Activated CD4-positive, CD25-positive, alpha-beta regulatory T cell treated with anti-CD3 and anti-CD28 coated beads, Interleukin-2, amount 50 U/mL, for 16 hours (primary cell): ENCODE measurements around the gene CYSLTR1.
"Not testable (repeated sequence)": the region's sequence is repeated elsewhere in the genome, so short reads cannot be mapped to it uniquely, and the experiment has no call there.

ENCODE experiments used
- DNase-seq: peaks from one replicate; pipeline ENCODE4 v3.0.0-alpha.2; 2020; ENCODE audit warnings: low read depth, low spot score

Gene CYSLTR1

DNA sequence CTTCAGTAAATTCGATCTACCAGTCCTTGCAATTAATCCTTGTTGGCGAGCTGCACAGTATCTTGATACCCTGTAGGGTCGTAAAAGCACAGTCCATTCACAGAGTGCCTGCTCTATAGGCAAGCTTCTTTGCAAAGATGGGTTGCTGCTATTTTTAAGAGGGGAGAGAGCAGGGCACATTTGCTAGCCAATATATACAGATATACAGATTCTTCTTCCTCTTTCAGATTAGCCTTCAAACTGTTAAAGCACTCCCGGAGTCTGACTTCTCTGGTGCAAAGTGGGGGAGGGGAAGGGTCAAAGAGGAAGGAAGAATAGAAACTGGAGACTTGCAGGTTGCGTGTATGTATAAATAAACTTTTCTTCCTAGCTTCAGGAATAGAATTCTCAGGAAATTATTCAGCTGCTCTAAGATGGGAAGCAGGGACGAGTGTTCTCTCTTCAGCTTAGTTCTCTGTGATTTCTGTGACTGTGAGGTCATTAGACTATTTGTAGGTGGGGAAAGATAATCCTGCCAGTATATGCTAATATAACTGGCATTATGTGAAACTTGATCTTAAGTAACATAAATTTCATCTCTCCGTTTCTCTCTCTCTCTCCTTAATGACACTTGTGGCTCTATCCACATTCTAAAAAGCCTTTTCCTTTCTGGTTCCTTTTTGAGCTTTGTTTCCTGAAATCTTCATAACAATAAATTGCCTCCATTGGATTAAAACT lies at the start of gene CYSLTR1:
CYSLTR1 (minus strand) TSS at position 242 of the 717 bp plus-strand sequence. CDS start 53,865 bp downstream, outside the sequence.
- no peak for DNase-seq

- no peak for DNase-seq
Measured at GRCh38 chrX:78377186-78377585, 49.8 kb upstream of the CYSLTR1 start.

- no peak for DNase-seq
Measured at GRCh38 chrX:78375894-78376293, 48.5 kb upstream of the CYSLTR1 start.

GRCh38 chrX:78366576-78366975 lies 39.2 kb upstream of the CYSLTR1 start:
- no peak for DNase-seq

GRCh38 chrX:78357342-78358055 lies 30.1 kb upstream of the CYSLTR1 start:
- DNase-seq: no peak

DNA sequence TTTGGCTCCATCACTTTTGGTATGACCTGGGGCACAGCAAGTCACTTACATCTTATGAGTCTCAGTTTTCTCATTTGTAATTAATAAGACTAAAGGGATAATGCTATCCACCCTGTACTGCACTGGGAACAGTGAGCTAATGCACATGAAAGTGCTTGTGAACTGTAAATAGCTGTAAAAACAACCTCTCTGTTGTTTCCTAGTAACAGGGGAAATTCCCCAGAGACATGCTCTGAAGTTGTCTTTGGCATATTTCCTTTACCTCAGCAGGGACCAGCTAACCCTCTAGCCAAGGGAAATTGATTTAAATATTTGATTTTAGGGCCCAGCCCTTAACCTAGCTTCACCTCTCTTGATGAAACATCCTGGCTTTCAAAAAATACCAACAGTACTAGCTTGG lies 6.1 kb upstream of the CYSLTR1 start:
- DNase-seq: no peak

DNA sequence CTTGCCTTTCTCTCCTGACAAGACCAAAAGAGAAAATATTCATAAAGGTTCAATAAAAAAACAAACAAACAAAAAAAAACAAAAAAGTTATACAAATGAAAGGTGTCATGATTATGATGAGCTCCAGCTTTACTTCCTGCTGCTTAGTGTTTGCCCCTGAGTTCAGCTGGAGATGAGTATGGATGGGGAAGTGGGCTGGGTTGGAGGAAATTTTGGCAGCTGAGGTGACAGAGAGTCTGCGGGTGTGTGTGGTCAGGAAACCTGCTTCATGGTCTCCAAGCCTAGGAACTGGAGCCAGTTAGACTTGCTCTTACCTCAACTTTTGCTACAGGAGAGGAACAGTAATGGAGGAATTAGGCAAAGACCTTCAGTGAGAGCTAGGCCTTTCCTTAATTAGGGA lies 4.3 kb upstream of the CYSLTR1 start:
- no peak for DNase-seq

DNA sequence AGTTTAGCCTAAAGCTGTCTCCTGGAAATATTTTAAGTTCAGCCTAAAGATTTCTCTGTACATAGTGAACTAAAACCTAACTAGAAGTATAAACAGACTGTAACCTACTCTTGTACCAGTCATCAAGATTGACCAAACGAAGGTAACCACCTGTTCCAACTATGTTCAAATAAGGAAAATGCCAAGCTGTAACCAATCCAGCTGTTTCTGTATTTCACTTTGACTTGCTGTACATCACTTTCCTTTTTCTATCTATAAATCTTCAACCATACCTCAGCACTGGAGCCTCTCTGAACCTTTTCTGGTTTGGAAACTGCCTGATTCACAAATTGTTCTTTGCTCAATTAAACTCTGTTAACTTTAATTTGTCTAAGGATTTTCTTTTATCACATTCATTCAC lies 3.1 kb upstream of the CYSLTR1 start:
- DNase-seq: no peak

DNA sequence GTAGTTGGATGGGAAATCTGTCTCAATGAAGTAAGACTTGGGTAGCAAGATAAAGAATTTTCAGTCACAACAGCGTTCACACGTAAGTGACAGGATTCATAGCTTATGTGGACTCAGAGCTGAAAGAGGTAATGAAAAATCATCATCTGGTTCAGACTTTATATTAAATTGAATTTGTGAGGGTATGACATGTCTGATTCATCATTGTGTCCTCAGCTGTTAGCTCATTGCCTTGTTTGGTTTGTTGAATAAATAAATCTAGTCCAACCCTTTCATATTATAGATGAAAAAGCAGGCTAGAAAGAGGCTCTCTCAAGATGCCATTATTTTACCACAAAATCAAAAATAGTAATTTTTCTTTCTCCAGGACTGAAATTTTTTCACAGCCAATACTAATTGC lies 2.7 kb upstream of the CYSLTR1 start:
- no peak for DNase-seq

- DNase-seq: no peak
Measured at GRCh38 chrX:78329486-78329885, 2.1 kb upstream of the CYSLTR1 start.

DNA sequence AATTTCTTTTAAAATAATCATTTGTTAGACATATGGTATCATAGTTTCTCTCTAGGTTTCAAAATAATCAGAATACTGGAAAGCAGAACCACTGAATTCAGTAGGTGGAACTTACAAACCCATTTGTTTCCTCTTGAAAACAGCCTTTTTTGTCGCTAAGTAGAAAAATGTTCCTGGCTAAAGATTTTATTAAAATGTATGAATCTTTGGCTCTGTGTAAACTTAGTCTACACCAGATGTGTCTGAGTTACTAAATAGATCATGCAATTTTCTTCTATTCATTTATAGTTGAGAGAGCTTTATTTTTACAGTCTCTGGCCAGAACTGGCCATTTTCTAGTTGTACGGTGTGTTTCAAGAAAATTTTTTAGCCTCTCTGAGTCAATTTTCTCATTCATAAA lies 1.0 kb downstream of the CYSLTR1 start:
- no peak for DNase-seq

DNA sequence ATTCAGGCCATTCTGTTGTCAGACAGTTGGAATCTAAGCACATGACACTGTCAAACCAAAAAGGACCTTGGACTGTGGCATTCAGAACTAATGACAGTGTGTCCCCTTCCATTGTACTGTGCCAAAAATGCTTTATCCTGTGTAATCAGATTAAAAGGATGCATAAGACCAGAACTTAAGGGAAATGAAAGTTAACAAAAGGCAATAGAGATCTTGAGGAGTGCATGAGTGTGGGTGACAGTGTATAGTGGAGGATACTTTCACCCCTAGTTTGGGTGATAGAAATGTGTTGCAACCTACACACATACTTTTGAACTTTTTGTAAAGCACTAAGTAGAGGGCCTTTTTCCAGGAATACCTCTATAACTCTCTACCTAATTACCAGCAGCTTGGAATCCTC lies 4.5 kb downstream of the CYSLTR1 start:
- no peak for DNase-seq

DNA sequence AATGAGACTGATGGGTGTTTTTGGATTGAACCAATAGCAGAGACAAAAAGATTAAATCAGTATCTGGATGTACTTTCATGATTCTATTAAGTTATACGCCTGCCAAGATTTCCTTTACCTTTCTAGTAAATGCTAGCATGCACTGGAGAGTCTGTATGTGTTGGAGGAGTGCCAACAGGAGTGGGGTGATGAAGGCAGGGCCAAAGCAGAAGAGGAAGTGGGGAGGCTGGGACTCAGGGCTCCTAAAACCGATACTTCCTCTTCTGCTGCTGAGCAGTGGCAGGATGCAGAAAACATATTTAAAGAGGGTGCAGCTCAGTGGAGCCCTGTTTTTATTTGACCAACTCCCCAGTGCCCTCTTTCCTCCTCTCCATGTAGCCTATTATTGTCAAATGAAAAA lies 5.6 kb downstream of the CYSLTR1 start:
- no peak for DNase-seq

DNA sequence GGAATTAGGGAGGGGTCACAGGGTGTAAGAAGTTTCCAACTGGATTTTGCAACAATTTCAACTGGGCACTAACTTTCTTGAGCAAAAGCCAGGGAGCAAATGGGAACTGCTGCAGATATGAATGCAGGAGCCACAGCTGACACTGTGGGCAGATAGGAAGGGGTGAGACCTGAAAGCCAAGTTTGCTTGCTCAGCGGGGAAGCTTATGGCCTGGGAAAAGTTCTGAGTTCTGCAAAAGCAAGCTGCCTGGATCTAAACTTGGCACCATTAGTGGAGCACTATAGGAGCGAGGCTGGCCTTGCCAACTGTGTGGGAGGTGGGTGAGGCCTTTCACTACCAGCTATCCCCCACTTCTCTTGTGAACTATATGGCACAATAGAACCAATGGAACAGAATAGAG lies 11.1 kb downstream of the CYSLTR1 start:
- no peak for DNase-seq

DNA sequence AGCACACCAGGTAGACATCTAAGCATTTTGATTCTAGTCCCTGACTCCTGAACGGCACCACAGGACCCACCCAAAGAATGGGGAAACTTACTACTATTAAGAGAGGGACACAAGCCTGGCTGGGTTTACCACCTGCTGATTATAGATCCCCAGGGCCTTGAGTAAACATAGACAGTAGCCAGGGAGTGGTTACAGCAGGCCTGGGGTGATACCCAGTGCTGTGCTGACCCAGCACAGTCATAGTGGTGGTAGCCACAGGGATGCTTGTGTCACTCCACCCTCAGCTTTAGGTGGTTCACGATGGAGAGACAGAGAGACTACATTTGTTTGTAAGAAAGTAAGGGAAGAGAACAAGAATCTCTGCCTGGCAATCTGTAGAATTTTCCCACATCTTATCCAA lies 11.7 kb downstream of the CYSLTR1 start:
- DNase-seq: no peak

DNA sequence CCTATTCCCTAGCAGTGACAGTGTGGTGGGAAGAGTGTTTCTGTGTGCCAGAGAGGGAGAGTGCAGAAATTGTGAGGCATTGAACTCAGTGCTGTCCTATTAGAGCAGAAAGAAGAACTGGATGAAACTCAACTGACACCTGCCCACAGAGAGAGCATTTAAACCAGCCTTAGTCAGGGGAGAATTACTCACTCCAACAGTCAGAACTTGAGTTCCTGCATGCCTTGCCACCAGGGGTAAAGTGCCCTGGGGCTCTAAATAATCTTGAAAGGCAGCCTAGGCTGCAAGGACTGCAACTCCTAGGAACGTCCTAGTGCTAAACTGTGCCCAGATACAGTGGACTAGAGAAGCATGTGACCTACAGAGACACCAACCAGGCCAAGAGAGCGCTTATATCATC lies 12.8 kb downstream of the CYSLTR1 start:
- DNase-seq: no peak

- DNase-seq: no peak
Measured at GRCh38 chrX:78313526-78313925, 13.9 kb downstream of the CYSLTR1 start.

DNA sequence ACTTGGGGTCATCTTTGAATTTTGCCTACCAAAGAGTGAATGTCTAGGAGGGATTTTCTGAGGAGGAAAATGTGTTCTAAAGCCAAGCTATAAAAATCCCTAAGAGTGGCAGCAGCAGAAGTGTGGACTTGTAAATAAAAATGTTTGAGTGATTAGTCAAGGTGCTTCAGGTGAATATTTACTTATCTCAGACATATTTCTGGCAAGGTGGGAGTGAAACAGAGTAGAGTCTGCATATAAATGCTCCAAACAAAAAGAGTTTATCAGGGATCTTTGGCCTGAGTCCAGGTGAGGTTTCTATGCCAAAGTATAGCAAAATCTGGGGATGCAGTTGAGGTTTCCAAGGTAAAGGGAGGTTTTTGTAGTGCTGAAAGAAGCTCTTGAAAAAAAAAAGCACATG lies 19.7 kb downstream of the CYSLTR1 start:
- no peak for DNase-seq

DNA sequence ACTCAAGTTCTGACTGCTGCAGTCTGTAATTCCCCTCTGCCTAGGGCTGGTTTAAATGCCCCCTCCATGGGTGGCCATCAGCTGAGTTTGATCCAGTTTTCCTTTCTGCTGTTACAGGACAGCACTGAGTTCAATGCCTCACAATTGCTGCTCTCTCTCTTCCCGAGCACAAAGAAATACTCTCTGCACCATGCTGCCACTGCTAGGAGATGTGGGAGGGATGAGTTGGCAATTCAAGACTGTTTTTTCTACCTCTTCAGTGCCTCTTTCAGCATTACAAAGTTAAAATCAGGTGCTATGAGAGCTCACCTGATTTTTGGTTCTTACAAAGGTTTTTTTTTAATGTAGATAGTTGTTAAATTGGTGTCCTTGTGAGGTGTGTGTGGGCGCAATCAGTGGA lies 24.3 kb downstream of the CYSLTR1 start:
- no peak for DNase-seq

DNA sequence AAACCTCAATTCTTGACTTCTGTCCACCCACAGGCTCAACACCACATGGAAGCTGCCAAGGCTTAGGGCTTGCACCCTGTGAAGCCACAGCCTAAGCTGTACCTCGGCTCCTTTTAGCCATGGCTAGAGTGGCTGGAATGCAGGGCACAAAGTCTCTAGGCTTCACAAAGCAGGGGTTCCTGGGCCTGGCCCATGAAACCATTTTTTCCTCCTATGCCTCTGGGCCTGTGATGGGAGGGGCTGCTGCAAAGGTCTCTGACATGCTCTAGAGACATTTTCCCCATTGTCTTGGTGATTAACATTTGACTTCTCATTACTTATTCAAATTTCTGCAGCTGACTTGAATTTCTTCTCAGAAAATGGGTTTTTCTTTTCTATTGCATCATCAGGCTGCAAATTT lies 26.5 kb downstream of the CYSLTR1 start:
- DNase-seq: not testable (repeated sequence)

GRCh38 chrX:78283511-78283910 lies 43.9 kb downstream of the CYSLTR1 start:
- no peak for DNase-seq

- DNase-seq: no peak
Measured at GRCh38 chrX:78237127-78237526, 90.3 kb downstream of the CYSLTR1 start.

DNA sequence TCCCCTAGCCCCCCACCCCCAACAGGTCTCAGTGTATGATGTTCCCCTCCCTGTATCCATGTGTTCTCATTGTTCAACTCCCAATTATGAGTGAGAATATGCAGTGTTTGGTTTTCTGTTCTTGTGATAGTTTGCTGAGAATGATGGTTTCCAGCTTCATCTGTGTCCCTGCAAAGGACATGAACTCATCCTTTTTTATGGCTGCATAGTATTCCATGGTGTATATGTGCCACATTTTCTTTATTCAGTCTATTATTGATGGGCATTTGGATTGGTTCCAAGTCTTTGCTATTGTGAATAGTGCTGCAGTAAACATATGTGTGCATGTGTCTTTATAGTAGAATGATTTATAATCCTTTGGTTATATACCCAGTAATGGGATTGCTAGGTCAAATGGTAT lies 101.4 kb downstream of the CYSLTR1 start:
- not testable (repeated sequence) for DNase-seq
